BJ (cell line): ENCODE data around the gene ZKSCAN3. TPM values are rescaled to one million over a fixed set of nuclear protein-coding genes. Genes with fewer than 3 reads are reported as not detected.
A peak's percentile ranks its signal among the peaks of the same experiment; 100 is the strongest.
"Not testable (repeated sequence)": the region's sequence is repeated elsewhere in the genome, so short reads cannot be mapped to it uniquely, and the experiment has no call there.

Experiments used
- CTCF ChIA-PET: fragments of 350-600 bp; formaldehyde crosslinking; extraction: SDS; loops from one replicate; lab custom pipeline; 2021; ENCODE audit warnings: antibody characterized with exemption, inconsistent platforms; lab: Yijun Ruan, JAX
- POLR2A ChIA-PET: fragments of 300-600 bp; sonication (Branson Sonifier 250); formaldehyde crosslinking; extraction: SDS; loops from one replicate; lab custom pipeline; 2021; ENCODE audit warnings: antibody characterized with exemption; lab: Charles Lee
- DNase-seq: peaks from one replicate; pipeline ENCODE4 v3.0.0-alpha.2; 2011; ENCODE audit warnings: low read depth
- H3K27me3 ChIP-seq: 2 replicates; pipeline ENCODE4 v1.6.0; 2011; ENCODE audit warnings: low read length; ENCODE audit not compliant: control insufficient read depth, insufficient read depth
- H3K36me3 ChIP-seq: 2 replicates; pipeline ENCODE4 v1.5.1; 2011; ENCODE audit warnings: low read length; ENCODE audit not compliant: control insufficient read depth, insufficient read depth
- H3K4me3 ChIP-seq: 2 replicates; pipeline ENCODE4 v1.5.1; 2011; ENCODE audit warnings: low read depth, mild to moderate bottlenecking, control low read depth, low read length
- CTCF ChIP-seq: IDR thresholded peaks from 2 replicates; pipeline ENCODE4 v1.5.1; 2011; ENCODE audit warnings: low read depth, mild to moderate bottlenecking, control low read depth, inconsistent platforms, low read length, moderate library complexity; ENCODE audit not compliant: insufficient read depth
- polyA plus RNA-seq: library from polyadenylated mRNA; depleted of rRNA; stranded (reverse); fragments of >200 nt; gene quantifications from 2 replicates; pipeline ENCODE4 v1.2.3, GENCODE V29; 2011

ZKSCAN3 gene
- polyA plus RNA-seq, 1 experiment = 2.1 TPM

DNA sequence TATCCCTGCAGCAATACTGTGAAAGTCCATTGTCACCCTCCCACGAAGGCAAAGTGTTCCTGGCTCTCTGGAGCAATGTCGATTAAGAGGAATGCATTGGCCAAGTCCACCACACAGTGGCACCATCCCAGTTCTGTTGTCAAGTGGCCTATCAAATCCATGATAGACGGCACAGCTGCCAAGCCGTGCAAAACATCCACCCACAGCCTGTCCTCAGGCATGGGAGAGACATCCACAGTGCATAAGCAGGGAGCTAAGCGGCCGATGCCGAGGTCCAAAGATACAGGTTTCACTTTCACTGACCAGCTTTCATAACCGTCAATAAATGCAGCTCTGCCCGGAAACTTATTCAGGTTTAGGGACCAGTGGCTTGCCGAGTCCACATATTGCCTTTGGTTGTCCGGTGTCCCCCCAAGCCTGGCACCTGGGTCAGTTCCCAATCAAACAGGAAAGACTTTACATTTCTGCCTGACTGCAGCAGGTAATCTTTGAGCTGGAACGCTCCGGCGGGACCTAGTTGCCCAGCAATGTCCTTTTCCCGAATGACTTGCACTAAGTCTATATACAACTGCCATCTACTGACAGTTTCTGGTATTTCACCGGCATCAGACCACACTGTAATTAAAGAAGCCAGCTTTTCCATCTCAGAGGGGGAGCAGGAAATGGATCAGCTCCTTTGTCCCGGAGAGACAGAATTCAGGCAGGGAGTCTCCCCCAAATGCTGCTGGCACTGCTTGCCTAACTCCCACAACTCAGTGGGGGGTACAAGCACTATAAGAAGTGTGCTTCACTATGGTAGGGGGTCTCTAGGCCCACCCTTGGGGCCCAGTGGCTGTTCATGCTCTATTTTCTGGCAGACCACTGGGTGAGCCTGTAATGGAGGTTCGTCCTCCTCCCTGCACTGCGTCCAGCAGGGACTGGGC, 6.3 kb downstream of the ZKSCAN3 start:
- peak; percentile 68 for TF ChIP-seq CTCF
- Histone ChIP-seq H3K36me3 (peaks cover 1% of the 10 kb centered on the region; the same call in 1 of the 2 replicates), H3K27me3 (no peaks in the 10 kb centered on the region), H3K4me3 (peak overlapping the region; percentile 49)
- CTCF ChIA-PET = interaction anchor here (0.6 to 2.6 kb wide), 35 partner anchors 9 to 460 kb away, joined by 3 to 14 read pairs (median 5); partner anchors contain the start of genes ZKSCAN4, ZKSCAN8, ZSCAN16 and ZSCAN26
- POLR2A ChIA-PET = interaction anchor here (0.6 kb wide), 3 partner anchors 11 to 89 kb away, joined by 3 to 5 read pairs (median 4); no protein-coding TSS in a partner anchor
- peak; percentile 45 for DNase-seq

GRCh38 chr6:28356666-28357020, 6.9 kb downstream of the ZKSCAN3 start:
- ChIA-PET CTCF (interaction anchor here (0.8 to 2.6 kb wide), 31 partner anchors 8 to 461 kb away, joined by 3 to 14 read pairs (median 5); partner anchors contain the start of genes ZKSCAN4, ZKSCAN8, ZSCAN16 and ZSCAN26), POLR2A (interaction anchor here (0.6 kb wide), 2 partner anchors 21 to 89 kb away, joined by 3 to 4 read pairs; no protein-coding TSS in a partner anchor)
- H3K27me3 ChIP-seq = no peaks in the 10 kb centered on the region
- DNase-seq = no peak
- TF ChIP-seq CTCF = no peak
- no peak overlapping the region for H3K4me3 ChIP-seq
- peaks cover 2% of the 10 kb centered on the region for H3K36me3 ChIP-seq

GRCh38 chr6:28357036-28357435, 7.3 kb downstream of the ZKSCAN3 start:
- Histone ChIP-seq H3K4me3 (no peak overlapping the region), H3K36me3 (peaks cover 3% of the 10 kb centered on the region), H3K27me3 (no peaks in the 10 kb centered on the region)
- POLR2A ChIA-PET = no interaction called here
- DNase-seq = no peak
- CTCF ChIA-PET = interaction anchor here (1.3 to 2.6 kb wide), 5 partner anchors 10 to 461 kb away, joined by 3 to 14 read pairs (median 9); no protein-coding TSS in a partner anchor
- TF ChIP-seq CTCF = no peak

DNA sequence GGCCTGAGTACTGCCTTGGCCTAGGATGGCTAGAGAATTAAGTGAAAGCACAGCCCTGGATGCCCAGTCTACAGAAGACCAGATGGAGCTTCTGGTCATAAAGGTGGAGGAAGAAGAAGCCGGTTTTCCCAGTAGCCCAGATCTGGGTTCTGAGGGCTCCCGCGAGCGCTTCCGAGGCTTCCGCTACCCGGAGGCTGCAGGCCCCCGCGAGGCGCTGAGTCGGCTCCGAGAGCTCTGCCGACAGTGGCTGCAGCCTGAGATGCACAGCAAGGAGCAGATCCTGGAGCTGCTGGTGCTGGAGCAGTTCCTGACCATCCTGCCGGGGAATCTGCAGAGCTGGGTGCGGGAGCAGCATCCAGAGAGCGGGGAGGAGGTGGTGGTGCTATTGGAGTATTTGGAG, 9.8 kb downstream of the ZKSCAN3 start:
- CTCF ChIA-PET = interaction anchor here (1.0 kb wide), 2 partner anchors 23 to 464 kb away, joined by 3 to 4 read pairs; no protein-coding TSS in a partner anchor
- H3K27me3 ChIP-seq, H3K4me3 ChIP-seq, H3K36me3 ChIP-seq, DNase-seq, POLR2A ChIA-PET: not testable (repeated sequence)

- CTCF ChIA-PET = no interaction called here
- peaks cover 12% of the 10 kb centered on the region for H3K36me3 ChIP-seq
- H3K4me3 ChIP-seq = no peak overlapping the region
- no peak for TF ChIP-seq CTCF
- POLR2A ChIA-PET = no interaction called here
- no peaks in the 10 kb centered on the region for H3K27me3 ChIP-seq
- DNase-seq = no peak
Observed at GRCh38 chr6:28360961-28361360, 11.2 kb downstream of the ZKSCAN3 start.

GRCh38 chr6:28365590-28365989, 15.8 kb downstream of the ZKSCAN3 start:
- H3K36me3 ChIP-seq = peaks cover 10% of the 10 kb centered on the region
- H3K27me3 ChIP-seq, POLR2A ChIA-PET, DNase-seq, H3K4me3 ChIP-seq: not testable (repeated sequence)
- CTCF ChIA-PET = interaction anchor here (1.8 to 2.9 kb wide), 2 partner anchors 10 to 16 kb away, joined by 3 to 14 read pairs; no protein-coding TSS in a partner anchor
